B cell (primary cell): ENCODE measurements around the gene IL10RA. TPM values are rescaled to one million over a fixed set of nuclear protein-coding genes. Genes with fewer than 3 reads are reported as not detected.

Experiments used
- ATAC-seq: fragments of 200-7000 bp; cut with Tn5 transposase; one replicate; pipeline ENCODE4 v1.10.0; 2021; ENCODE audit warnings: low read depth, mild to moderate bottlenecking, moderate number of reproducible peaks, moderate library complexity
- CTCF ChIA-PET: fragments of 350-600 bp; sonication (Branson Sonifier 250); formaldehyde crosslinking; loops from one replicate; lab custom pipeline; 2021; ENCODE audit warnings: antibody characterized with exemption, inconsistent platforms; lab: Charles Lee
- POLR2A ChIA-PET: fragments of 350-600 bp; sonication (Branson Sonifier 250); formaldehyde crosslinking; loops from one replicate; lab custom pipeline; 2021; ENCODE audit warnings: antibody characterized with exemption; lab: Charles Lee
- DNase-seq: peaks from one replicate; pipeline ENCODE4 v3.0.0; 2013
- H2AFZ ChIP-seq: 2 replicates; pipeline ENCODE4 v1.6.1; 2012; ENCODE audit warnings: mild to moderate bottlenecking, low read depth, low read length; ENCODE audit not compliant: insufficient read depth, poor library complexity, severe bottlenecking
- H3K27ac ChIP-seq, 2 donors: 1 replicate in 1 of 2; 2 replicates in 1 of 2; pipeline ENCODE4 v1.5.1; 2012 to 2013; ENCODE audit warnings: low read length in 2 of 2, mild to moderate bottlenecking in 2 of 2, moderate library complexity in 1 of 2
- H3K27me3 ChIP-seq, 4 experiments: fragments of 200-600 bp in 1 of 4; sonication (generic) in 1 of 4; replicated peaks in 1 of 4; 1 replicate in 2 of 4; 2 replicates in 2 of 4; pipeline versions ENCODE4 v1.6.1 to v1.7.0; 2013 to 2016; ENCODE audit warnings: low read length in 3 of 4, mild to moderate bottlenecking in 2 of 4, mixed read lengths in 1 of 4, moderate library complexity in 1 of 4; ENCODE audit not compliant: insufficient read depth in 4 of 4, control insufficient read depth in 3 of 4; ENCODE audit errors: control extremely low read depth in 1 of 4
- H3K36me3 ChIP-seq, 2 experiments: replicated peaks in 1 of 2; 1 replicate in 1 of 2; 2 replicates in 1 of 2; pipeline versions ENCODE4 v1.6.1 to v1.7.1; 2013; ENCODE audit warnings: low read length in 1 of 2; ENCODE audit not compliant: insufficient read depth in 2 of 2, control insufficient read depth in 1 of 2; ENCODE audit errors: control extremely low read depth in 1 of 2, extremely low read depth in 1 of 2
- H3K4me1 ChIP-seq, 2 donors: fragments of 200-600 bp in 1 of 2; sonication (generic) in 1 of 2; 1 replicate in 1 of 2; 2 replicates in 1 of 2; pipeline versions ENCODE4 v1.5.1 to v1.6.1; 2013 to 2017; ENCODE audit warnings: low read length in 2 of 2; ENCODE audit not compliant: control insufficient read depth in 2 of 2, insufficient read depth in 2 of 2
- H3K4me2 ChIP-seq: replicated peaks from 2 replicates; pipeline ENCODE3; 2012; ENCODE audit warnings: mild to moderate bottlenecking, low read depth, low read length; ENCODE audit not compliant: poor library complexity, severe bottlenecking
- H3K4me3 ChIP-seq, 5 experiments: fragments of 200-600 bp in 1 of 5; sonication (generic) in 1 of 5; 1 replicate in 3 of 5; 2 replicates in 2 of 5; pipeline versions ENCODE4 v1.5.1 to v1.7.0; 2011 to 2016; ENCODE audit warnings: low read length in 4 of 5, mild to moderate bottlenecking in 4 of 5, low read depth in 2 of 5, control low read depth in 1 of 5, moderate library complexity in 1 of 5; ENCODE audit not compliant: insufficient read depth in 1 of 5; ENCODE audit errors: control extremely low read depth in 1 of 5, extremely low read depth in 1 of 5
- H3K79me2 ChIP-seq: fragments of 200-600 bp; sonication (generic); one replicate; pipeline ENCODE4 v1.6.0; 2016; ENCODE audit warnings: low read length; ENCODE audit not compliant: control insufficient read depth, insufficient read depth
- H3K9ac ChIP-seq: fragments of 200-600 bp; sonication (generic); 2 replicates; pipeline ENCODE4 v1.6.1; 2017; ENCODE audit warnings: mild to moderate bottlenecking, low read length, moderate library complexity
- H3K9me3 ChIP-seq, 3 donors: one replicate each; pipeline versions ENCODE4 v1.6.1 to v1.7.1; 2013; ENCODE audit warnings: low read length in 2 of 3; ENCODE audit not compliant: control insufficient read depth in 2 of 3, insufficient read depth in 1 of 3; ENCODE audit errors: control extremely low read depth in 1 of 3
- H4K20me1 ChIP-seq: 2 replicates; pipeline ENCODE4 v1.6.0; 2012; ENCODE audit warnings: mild to moderate bottlenecking, low read length; ENCODE audit not compliant: insufficient read depth, control insufficient read depth, poor library complexity, severe bottlenecking
- H3K27ac Mint-ChIP-seq: one replicate; pipeline ENCODE4 v1.8.0; 2021; ENCODE audit warnings: mixed read lengths
- H3K27me3 Mint-ChIP-seq: one replicate; pipeline ENCODE4 v1.8.0; 2021; ENCODE audit warnings: mixed read lengths
- H3K4me1 Mint-ChIP-seq: one replicate; pipeline ENCODE4 v1.8.0; 2021; ENCODE audit warnings: mixed read lengths
- H3K4me3 Mint-ChIP-seq: one replicate; pipeline ENCODE4 v1.8.0; 2021; ENCODE audit warnings: mixed read lengths
- H3K9me3 Mint-ChIP-seq: one replicate; pipeline ENCODE4 v1.8.0; 2022; ENCODE audit warnings: mixed read lengths; ENCODE audit not compliant: insufficient read depth
- EZH2 ChIP-seq: IDR thresholded peaks from 2 replicates; pipeline ENCODE4 v1.6.1; 2012; ENCODE audit warnings: borderline replicate concordance, low read depth, mild to moderate bottlenecking, moderate library complexity, low read length; ENCODE audit not compliant: insufficient read depth, poor library complexity, severe bottlenecking
- WGBS: methylation state at CpG from one replicate; pipeline ENCODE4 v1.1.5; 2013; ENCODE audit warnings: missing lambda C conversion rate; ENCODE audit not compliant: insufficient coverage; 5-methylcytosine and 5-hydroxymethylcytosine counted together
- intact Hi-C: fragments of 100-400 bp; cut with micrococcal nuclease; formaldehyde crosslinking; loops from one replicate; pipeline ENCODE4 v1.10.0; 2022
- polyA plus RNA-seq: library from polyadenylated mRNA; depleted of rRNA; stranded (reverse); fragments of >200 nt; gene quantifications from 2 replicates; pipeline ENCODE4 v1.2.3, GENCODE V29; 2012
- total RNA-seq, 2 donors: library from RNA; stranded (reverse); fragments of 120-200 nt in 1 of 2; gene quantifications; 1 replicate in 1 of 2; 2 replicates in 1 of 2; pipeline versions ENCODE4 v1.2.3 to v1.2.4, GENCODE V29; 2013 to 2022
- TF ChIP-seq, protein P1 (sequence below): fragments of 200-600 bp; IDR thresholded peaks from one replicate; pipeline ENCODE4 v1.8.0; 2022; ENCODE audit warnings: antibody characterized with exemption, mild to moderate bottlenecking

Gene IL10RA
- total and polyA plus RNA-seq, 2 donors (not counting 1 experiment from before 2014, with no cell fraction given), result 73.3 to 417 TPM

DNA sequence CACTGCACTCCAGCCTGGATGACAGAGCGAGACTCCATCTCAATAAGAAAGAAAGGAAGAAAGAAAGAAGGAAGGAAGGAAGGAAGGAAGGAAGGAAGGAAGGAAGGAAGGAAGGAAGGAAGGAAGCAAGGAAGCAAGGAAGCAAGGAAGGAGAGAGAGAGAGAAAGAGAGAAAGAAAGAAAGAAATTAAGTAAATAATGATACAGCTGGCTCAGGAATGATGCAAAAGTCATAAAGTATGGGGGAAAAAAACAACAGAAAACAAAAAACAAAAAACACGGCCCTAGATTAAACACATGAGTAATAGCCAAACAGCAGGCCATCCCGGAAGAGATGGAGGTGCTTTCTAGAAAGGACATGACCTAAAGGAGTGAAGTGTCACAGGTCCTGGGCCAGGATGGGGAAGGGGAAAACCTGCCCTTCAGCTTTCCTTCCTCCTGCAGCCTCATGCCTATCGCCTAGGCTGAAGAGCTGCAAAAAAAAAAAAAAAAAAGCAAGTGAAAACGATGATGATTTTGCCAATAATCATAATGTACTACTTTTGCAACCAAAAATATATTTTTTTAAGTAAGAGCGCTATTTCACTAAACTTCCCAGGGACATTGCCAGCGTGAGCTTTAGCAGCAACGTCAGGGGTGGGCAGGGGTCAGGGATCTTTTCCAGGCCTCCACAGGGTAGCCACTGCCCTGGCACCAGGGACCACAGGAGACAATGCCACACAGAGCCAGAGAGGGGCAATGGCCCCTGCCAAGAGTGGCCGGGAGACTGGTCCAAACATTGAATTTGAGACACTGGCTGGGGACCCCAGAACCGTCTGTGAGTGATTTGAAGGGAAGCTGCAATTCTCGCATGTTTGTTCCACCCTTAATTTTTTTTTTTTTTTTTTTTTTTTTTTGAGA, 62.5 kb downstream of the IL10RA start:
- intact Hi-C loops, result no loop called here
- 91% methylated on average over 4 of the region's 11 CpGs for WGBS
- Histone ChIP-seq H3K79me2 (no peaks in the 10 kb centered on the region), H3K4me1 (peaks cover 32 to 36% of the 10 kb centered on the region in 2 donors), H3K27ac (no peak overlapping the region), H3K4me2 (no peak overlapping the region), H3K27me3 (no peaks in the 10 kb centered on the region), H3K9ac (no peak overlapping the region), H2AFZ (no peak overlapping the region), H3K9me3 (no peaks in the 10 kb centered on the region), H4K20me1 (no peaks in the 10 kb centered on the region), H3K36me3 (no peaks in the 10 kb centered on the region), H3K4me3 (no peak overlapping the region)
- ATAC-seq, result no peak
- Mint-ChIP-seq H3K4me1 (peaks cover 54% of the 10 kb centered on the region), H3K9me3 (no peaks in the 10 kb centered on the region), H3K27me3 (no peaks in the 10 kb centered on the region), H3K4me3 (no peak overlapping the region), H3K27ac (peak overlapping the region; percentile 48)
- ChIA-PET CTCF (interaction anchor here (0.6 to 6.7 kb wide), 11 partner anchors 19 to 1721 kb away, joined by 3 to 133 read pairs (median 4); no protein-coding TSS in a partner anchor), POLR2A (interaction anchor here (0.6 to 1.7 kb wide), 7 partner anchors 37 to 81 kb away, joined by 3 to 13 read pairs (median 6); partner anchors contain the start of gene IL10RA)
- no peak for DNase-seq
- TF ChIP-seq, protein P1, sequence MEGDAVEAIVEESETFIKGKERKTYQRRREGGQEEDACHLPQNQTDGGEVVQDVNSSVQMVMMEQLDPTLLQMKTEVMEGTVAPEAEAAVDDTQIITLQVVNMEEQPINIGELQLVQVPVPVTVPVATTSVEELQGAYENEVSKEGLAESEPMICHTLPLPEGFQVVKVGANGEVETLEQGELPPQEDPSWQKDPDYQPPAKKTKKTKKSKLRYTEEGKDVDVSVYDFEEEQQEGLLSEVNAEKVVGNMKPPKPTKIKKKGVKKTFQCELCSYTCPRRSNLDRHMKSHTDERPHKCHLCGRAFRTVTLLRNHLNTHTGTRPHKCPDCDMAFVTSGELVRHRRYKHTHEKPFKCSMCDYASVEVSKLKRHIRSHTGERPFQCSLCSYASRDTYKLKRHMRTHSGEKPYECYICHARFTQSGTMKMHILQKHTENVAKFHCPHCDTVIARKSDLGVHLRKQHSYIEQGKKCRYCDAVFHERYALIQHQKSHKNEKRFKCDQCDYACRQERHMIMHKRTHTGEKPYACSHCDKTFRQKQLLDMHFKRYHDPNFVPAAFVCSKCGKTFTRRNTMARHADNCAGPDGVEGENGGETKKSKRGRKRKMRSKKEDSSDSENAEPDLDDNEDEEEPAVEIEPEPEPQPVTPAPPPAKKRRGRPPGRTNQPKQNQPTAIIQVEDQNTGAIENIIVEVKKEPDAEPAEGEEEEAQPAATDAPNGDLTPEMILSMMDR, result no peak
- no peak for TF ChIP-seq EZH2

GRCh38 chr11:118049771-118050170, 63.6 kb downstream of the IL10RA start:
- Histone ChIP-seq H4K20me1 (no peaks in the 10 kb centered on the region), H3K4me1 (peaks cover 32 to 36% of the 10 kb centered on the region in 2 donors), H2AFZ (no peak overlapping the region), H3K4me2 (no peak overlapping the region), H3K9me3 (no peaks in the 10 kb centered on the region), H3K27ac (no peak overlapping the region), H3K79me2 (no peaks in the 10 kb centered on the region), H3K36me3 (no peaks in the 10 kb centered on the region), H3K9ac (no peak overlapping the region), H3K27me3 (no peaks in the 10 kb centered on the region), H3K4me3 (no peak overlapping the region)
- TF ChIP-seq, protein P1, result no peak
- TF ChIP-seq EZH2, result no peak
- Mint-ChIP-seq H3K4me1 (peaks cover 49% of the 10 kb centered on the region), H3K27me3 (no peaks in the 10 kb centered on the region), H3K9me3 (no peaks in the 10 kb centered on the region), H3K4me3 (no peak overlapping the region), H3K27ac (peak overlapping the region; percentile 68)
- ChIA-PET POLR2A (interaction anchor here (0.6 to 1.7 kb wide), 5 partner anchors 38 to 110 kb away, joined by 3 to 13 read pairs (median 6); partner anchors contain the start of gene IL10RA), CTCF (interaction anchor here (1.0 to 13.0 kb wide), 7 partner anchors 20 to 226 kb away, joined by 3 to 495 read pairs (median 8); partner anchors contain the start of gene FXYD2)
- no peak for DNase-seq
- 92% methylated on average over 4 of the region's 6 CpGs for WGBS
- no peak for ATAC-seq
- intact Hi-C loops, result no loop called here
